ENCODE measurements around the gene EZH2. TPM values are rescaled to one million over a fixed set of nuclear protein-coding genes. Genes with fewer than 3 reads are reported as not detected.

EZH2 gene
- total and polyA plus RNA-seq, 2 of the 4 experiments (the other 2 are of a cell fraction), result 13.1 to 19.8 TPM

DNA sequence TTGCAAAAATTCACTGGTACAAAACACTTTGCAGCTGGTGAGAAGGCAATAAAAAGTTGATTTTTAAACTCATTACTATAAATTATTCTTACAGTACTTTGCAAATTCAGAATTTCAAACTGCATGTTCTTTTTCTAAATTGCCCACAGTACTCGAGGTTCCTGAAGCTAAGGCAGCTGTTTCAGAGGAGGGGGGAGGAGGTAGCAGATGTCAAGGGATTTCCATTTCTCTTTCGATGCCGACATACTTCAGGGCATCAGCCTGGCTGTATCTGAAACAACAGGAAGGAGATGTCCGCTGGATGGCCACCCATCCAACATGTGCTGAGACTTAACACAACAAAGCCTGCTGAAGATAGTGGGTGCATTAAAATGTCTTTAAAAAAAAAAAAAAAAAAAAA, 76.7 kb downstream of the EZH2 start:
- peaks cover 0 to 4% of the 10 kb centered on the region in 2 experiments; a peak in 2 of 4 replicates for H3K79me1 ChIP-seq (ENCODE audit: low read depth in 1 of 2, low read length in 2 of 2)
- no peak overlapping the region for H3K9ac ChIP-seq (ENCODE audit: low read depth, low read length)
- no peak overlapping the region for H2AK9ac ChIP-seq (replicated peaks; ENCODE audit: low read depth, low read length, poor library complexity)
- no peak overlapping the region for H3K4me2 ChIP-seq (ENCODE audit: low read depth, low read length)
- H3K56ac ChIP-seq (ENCODE audit: extremely low read depth, insufficient read depth, low read length), result no peak overlapping the region
- H4K8ac ChIP-seq (ENCODE audit: low read depth in 2 of 2, low read length in 2 of 2), result no peak overlapping the region
- H3K23ac ChIP-seq (ENCODE audit: low read depth, low read length), result no peak overlapping the region
- ATAC-seq (ENCODE audit: low read depth), result no peak
- no peak overlapping the region for H2BK5ac ChIP-seq (ENCODE audit: low read depth, low read length, poor library complexity, severe bottlenecking)
- no peak overlapping the region for H4K91ac ChIP-seq (ENCODE audit: insufficient read depth, low read depth, low read length)
- H3K36me3 ChIP-seq (ENCODE audit: control insufficient read depth, insufficient read depth, low read length), result peaks cover 26% of the 10 kb centered on the region
- WGBS, 2 experiments (ENCODE audit: extremely low coverage in 2 of 2, insufficient read length in 1 of 2), result 90% methylated on average over 2 of the region's 4 CpGs; no CpG with 5 or more reads in 1 of the 2 experiments
- H2BK120ac ChIP-seq (ENCODE audit: low read depth, low read length), result no peak overlapping the region
- TF ChIP-seq BHLHE40 (IDR thresholded peaks at IDR 0.05; ENCODE audit: low read depth, low read length) (no peak), CEBPB (IDR thresholded peaks at IDR 0.05; ENCODE audit: low read depth, low read length) (no peak), FOS (IDR thresholded peaks at IDR 0.05; ENCODE audit: low read depth, low read length) (no peak), SMC3 (IDR thresholded peaks at IDR 0.05; ENCODE audit: low read depth, low read length) (no peak), CHD1 (IDR thresholded peaks at IDR 0.05; ENCODE audit: low read depth, low read length) (no peak), RAD21 (IDR thresholded peaks at IDR 0.05; ENCODE audit: low read length) (no peak), MXI1 (IDR thresholded peaks at IDR 0.05; ENCODE audit: borderline replicate concordance, low read depth, low read length) (no peak), RCOR1 (IDR thresholded peaks at IDR 0.05; ENCODE audit: insufficient replicate concordance, low read length) (no peak), RFX5 (IDR thresholded peaks at IDR 0.05; ENCODE audit: low read depth, low read length) (no peak), POLR2A (IDR thresholded peaks at IDR 0.05; ENCODE audit: low read depth, low read length) (no peak), NFE2L2 (IDR thresholded peaks at IDR 0.05; ENCODE audit: low read depth, low read length) (no peak)
- no peak overlapping the region for H3K14ac ChIP-seq (replicated peaks; ENCODE audit: low read depth, low read length)
- no peak overlapping the region for H3K4me3 ChIP-seq (ENCODE audit: insufficient read depth, low read depth, low read length)
- no peaks in the 10 kb centered on the region for H3K9me3 ChIP-seq (ENCODE audit: control insufficient read depth, insufficient read depth, low read length)
- no peaks in the 10 kb centered on the region for H3K4me1 ChIP-seq (ENCODE audit: control insufficient read depth, insufficient read depth, low read length)
- no peaks in the 10 kb centered on the region for H3K9me1 ChIP-seq (ENCODE audit: insufficient read depth, low read length)
- in situ Hi-C loops (cut with MboI; ENCODE audit: low sequenced_read_pairs) (no loop called here), intact Hi-C loops (cut with micrococcal nuclease) (no loop called here), dilution Hi-C loops (cut with HindIII; ENCODE audit: low sequenced_read_pairs, unreplicated experiment) (no loop called here)
- no peaks in the 10 kb centered on the region for H3K27me3 ChIP-seq (ENCODE audit: control insufficient read depth, insufficient read depth, low read length)
- no peak overlapping the region for H3K27ac ChIP-seq (ENCODE audit: insufficient read depth, low read length)
- BruUV-seq (replicated peaks), result no TSS peak
- no peak overlapping the region for H2BK20ac ChIP-seq (ENCODE audit: low read depth, low read length)
- POLR2A ChIA-PET (ENCODE audit: unreplicated experiment), result no interaction called here
- CTCF ChIA-PET, result no interaction called here
- no peak overlapping the region for H3K4ac ChIP-seq (ENCODE audit: low read depth, low read length)
- H3K18ac ChIP-seq (ENCODE audit: low read depth, low read length), result no peak overlapping the region
- H4K5ac ChIP-seq (ENCODE audit: low read depth, low read length), result no peak overlapping the region
- no peak overlapping the region for H2AK5ac ChIP-seq (ENCODE audit: low read depth, low read length)
- no peak for DNase-seq
- H2AFZ ChIP-seq (replicated peaks; ENCODE audit: low read length, poor library complexity), result no peak overlapping the region
- no peaks in the 10 kb centered on the region for H4K20me1 ChIP-seq (ENCODE audit: insufficient read depth, low read length)
- H2BK15ac ChIP-seq (ENCODE audit: low read depth, low read length), result no peak overlapping the region
